ENCODE results near the gene GHDC. TPM values are rescaled to one million over a fixed set of nuclear protein-coding genes. Genes with fewer than 3 reads are reported as not detected.
A peak's percentile ranks its signal among the peaks of the same experiment; 100 is the strongest.

Gene GHDC
- total and polyA plus RNA-seq, 2 of the 13 experiments (the other 11 are each of a cell fraction or from before 2014, with no cell fraction given): 15.4 to 22.5 TPM

- TF ChIP-seq ZNF646 (CRISPR knock-in tag; IDR thresholded peaks at IDR 0.05) (no peak), HOXA3 (CRISPR knock-in tag; IDR thresholded peaks at IDR 0.05) (peak; percentile 79), PHF21A (CRISPR knock-in tag; IDR thresholded peaks at IDR 0.05) (no peak), RCOR2 (CRISPR knock-in tag; IDR thresholded peaks at IDR 0.05) (no peak), ZNF180 (CRISPR knock-in tag; IDR thresholded peaks at IDR 0.05; ENCODE audit: borderline replicate concordance, low read depth) (no peak), NCOR1 (IDR thresholded peaks at IDR 0.05; ENCODE audit: borderline replicate concordance, low read length) (no peak), MXD1 (CRISPR knock-in tag; IDR thresholded peaks at IDR 0.05) (peak; percentile 37; the same call in 1 of the 2 replicates), ZNF256 (CRISPR knock-in tag; conservative IDR thresholded peaks at IDR 0.05) (peak; percentile 97), ZNF605 (CRISPR knock-in tag; IDR thresholded peaks at IDR 0.05) (peak; percentile 80; the same call in 1 of the 2 replicates), HNF4A (CRISPR knock-in tag; IDR thresholded peaks at IDR 0.05) (no peak), ZNF709 (CRISPR knock-in tag; IDR thresholded peaks at IDR 0.05) (peak; percentile 73; the same call in 1 of the 2 replicates), ZNF138 (CRISPR knock-in tag; IDR thresholded peaks at IDR 0.05; ENCODE audit: low read depth) (peak; percentile 92)
- TF ChIP-seq, protein P1, sequence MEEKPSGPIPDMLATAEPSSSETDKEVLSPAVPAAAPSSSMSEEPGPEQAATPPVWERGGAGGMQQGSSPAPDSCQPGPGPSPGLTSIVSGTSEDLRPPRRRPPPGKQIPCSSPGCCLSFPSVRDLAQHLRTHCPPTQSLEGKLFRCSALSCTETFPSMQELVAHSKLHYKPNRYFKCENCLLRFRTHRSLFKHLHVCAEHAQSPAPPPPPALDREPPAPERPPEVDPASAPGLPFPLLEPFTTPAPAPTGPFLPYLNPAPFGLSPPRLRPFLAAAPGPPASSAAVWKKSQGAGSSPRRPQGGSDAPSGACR (CRISPR knock-in tag; IDR thresholded peaks at IDR 0.05): peak; percentile 94
- TF ChIP-seq, protein P2, sequence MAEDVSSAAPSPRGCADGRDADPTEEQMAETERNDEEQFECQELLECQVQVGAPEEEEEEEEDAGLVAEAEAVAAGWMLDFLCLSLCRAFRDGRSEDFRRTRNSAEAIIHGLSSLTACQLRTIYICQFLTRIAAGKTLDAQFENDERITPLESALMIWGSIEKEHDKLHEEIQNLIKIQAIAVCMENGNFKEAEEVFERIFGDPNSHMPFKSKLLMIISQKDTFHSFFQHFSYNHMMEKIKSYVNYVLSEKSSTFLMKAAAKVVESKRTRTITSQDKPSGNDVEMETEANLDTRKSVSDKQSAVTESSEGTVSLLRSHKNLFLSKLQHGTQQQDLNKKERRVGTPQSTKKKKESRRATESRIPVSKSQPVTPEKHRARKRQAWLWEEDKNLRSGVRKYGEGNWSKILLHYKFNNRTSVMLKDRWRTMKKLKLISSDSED (CRISPR knock-in tag; IDR thresholded peaks at IDR 0.05): no peak
- TF ChIP-seq, protein P3, sequence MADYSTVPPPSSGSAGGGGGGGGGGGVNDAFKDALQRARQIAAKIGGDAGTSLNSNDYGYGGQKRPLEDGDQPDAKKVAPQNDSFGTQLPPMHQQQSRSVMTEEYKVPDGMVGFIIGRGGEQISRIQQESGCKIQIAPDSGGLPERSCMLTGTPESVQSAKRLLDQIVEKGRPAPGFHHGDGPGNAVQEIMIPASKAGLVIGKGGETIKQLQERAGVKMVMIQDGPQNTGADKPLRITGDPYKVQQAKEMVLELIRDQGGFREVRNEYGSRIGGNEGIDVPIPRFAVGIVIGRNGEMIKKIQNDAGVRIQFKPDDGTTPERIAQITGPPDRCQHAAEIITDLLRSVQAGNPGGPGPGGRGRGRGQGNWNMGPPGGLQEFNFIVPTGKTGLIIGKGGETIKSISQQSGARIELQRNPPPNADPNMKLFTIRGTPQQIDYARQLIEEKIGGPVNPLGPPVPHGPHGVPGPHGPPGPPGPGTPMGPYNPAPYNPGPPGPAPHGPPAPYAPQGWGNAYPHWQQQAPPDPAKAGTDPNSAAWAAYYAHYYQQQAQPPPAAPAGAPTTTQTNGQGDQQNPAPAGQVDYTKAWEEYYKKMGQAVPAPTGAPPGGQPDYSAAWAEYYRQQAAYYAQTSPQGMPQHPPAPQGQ (CRISPR knock-in tag; IDR thresholded peaks at IDR 0.05; ENCODE audit: borderline replicate concordance): no peak
- TF ChIP-seq, protein P4, sequence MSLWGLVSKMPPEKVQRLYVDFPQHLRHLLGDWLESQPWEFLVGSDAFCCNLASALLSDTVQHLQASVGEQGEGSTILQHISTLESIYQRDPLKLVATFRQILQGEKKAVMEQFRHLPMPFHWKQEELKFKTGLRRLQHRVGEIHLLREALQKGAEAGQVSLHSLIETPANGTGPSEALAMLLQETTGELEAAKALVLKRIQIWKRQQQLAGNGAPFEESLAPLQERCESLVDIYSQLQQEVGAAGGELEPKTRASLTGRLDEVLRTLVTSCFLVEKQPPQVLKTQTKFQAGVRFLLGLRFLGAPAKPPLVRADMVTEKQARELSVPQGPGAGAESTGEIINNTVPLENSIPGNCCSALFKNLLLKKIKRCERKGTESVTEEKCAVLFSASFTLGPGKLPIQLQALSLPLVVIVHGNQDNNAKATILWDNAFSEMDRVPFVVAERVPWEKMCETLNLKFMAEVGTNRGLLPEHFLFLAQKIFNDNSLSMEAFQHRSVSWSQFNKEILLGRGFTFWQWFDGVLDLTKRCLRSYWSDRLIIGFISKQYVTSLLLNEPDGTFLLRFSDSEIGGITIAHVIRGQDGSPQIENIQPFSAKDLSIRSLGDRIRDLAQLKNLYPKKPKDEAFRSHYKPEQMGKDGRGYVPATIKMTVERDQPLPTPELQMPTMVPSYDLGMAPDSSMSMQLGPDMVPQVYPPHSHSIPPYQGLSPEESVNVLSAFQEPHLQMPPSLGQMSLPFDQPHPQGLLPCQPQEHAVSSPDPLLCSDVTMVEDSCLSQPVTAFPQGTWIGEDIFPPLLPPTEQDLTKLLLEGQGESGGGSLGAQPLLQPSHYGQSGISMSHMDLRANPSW (CRISPR knock-in tag; IDR thresholded peaks at IDR 0.05; ENCODE audit: borderline replicate concordance): no peak
These were observed 14.3 kb downstream of the GHDC start (continued) for GRCh38 chr17:42179911-42180410.
